T-helper 2 cell treated with Interferon-gamma antibody and Interleukin-4, amounts not matched to agents 5 μg/mL and 100 μg/mL, for 36 hours (primary cell): Measurements from ENCODE around the gene FOXN3.
"Not testable (repeated sequence)": the region's sequence is repeated elsewhere in the genome, so short reads cannot be mapped to it uniquely, and the experiment has no call there.

Experiments used
- DNase-seq: peaks from one replicate; pipeline ENCODE4 v3.0.0; 2021; ENCODE audit warnings: low spot score
- H3K27ac Mint-ChIP-seq: one replicate; pipeline ENCODE4 v1.8.0; 2021; ENCODE audit warnings: mild to moderate bottlenecking, mixed read lengths
- H3K27me3 Mint-ChIP-seq: one replicate; pipeline ENCODE4 v1.8.0; 2021; ENCODE audit warnings: low read depth, mixed read lengths
- H3K36me3 Mint-ChIP-seq: one replicate; pipeline ENCODE4 v1.8.0; 2021; ENCODE audit warnings: low read depth, mixed read lengths
- H3K4me1 Mint-ChIP-seq: one replicate; pipeline ENCODE4 v1.8.0; 2021; ENCODE audit warnings: low read depth, mixed read lengths
- H3K4me3 Mint-ChIP-seq: one replicate; pipeline ENCODE4 v1.8.0; 2022; ENCODE audit warnings: mild to moderate bottlenecking, moderate library complexity, mixed read lengths
- H3K9me3 Mint-ChIP-seq: one replicate; pipeline ENCODE4 v1.8.0; 2021; ENCODE audit warnings: mixed read lengths

Gene FOXN3

GRCh38 chr14:89158701-89159100 lies 258.3 kb downstream of the FOXN3 start:
- Mint-ChIP-seq H3K27ac (no peak overlapping the region), H3K4me1 (no peaks in the 10 kb centered on the region), H3K4me3 (no peak overlapping the region), H3K27me3 (no peaks in the 10 kb centered on the region), H3K36me3 (peaks cover 25% of the 10 kb centered on the region), H3K9me3 (no peaks in the 10 kb centered on the region)
- DNase-seq, result no peak

DNA sequence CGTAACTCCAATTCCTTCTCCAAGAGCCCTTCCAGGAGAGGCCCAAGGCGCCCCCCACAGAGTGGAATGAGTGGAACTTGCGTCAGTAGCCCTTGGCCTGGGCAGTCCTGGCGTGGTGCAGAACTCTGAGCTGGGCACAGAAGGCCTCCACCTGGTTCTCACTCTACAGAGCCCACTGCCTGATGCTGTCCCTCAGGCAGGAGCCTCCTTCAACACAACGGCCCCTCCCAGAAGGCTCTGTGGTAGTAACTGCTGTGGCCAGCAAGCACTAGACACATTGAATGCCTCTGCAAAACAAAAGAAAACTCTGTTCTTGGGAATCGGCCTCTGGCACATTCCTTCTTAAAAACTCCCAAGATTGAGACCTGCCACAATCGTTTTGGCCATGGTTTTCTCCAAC lies 258.9 kb downstream of the FOXN3 start:
- not testable (repeated sequence) for H3K27ac Mint-ChIP-seq, H3K4me3 Mint-ChIP-seq, H3K27me3 Mint-ChIP-seq, H3K9me3 Mint-ChIP-seq, DNase-seq, H3K4me1 Mint-ChIP-seq
- H3K36me3 Mint-ChIP-seq, result peaks cover 24% of the 10 kb centered on the region

DNA sequence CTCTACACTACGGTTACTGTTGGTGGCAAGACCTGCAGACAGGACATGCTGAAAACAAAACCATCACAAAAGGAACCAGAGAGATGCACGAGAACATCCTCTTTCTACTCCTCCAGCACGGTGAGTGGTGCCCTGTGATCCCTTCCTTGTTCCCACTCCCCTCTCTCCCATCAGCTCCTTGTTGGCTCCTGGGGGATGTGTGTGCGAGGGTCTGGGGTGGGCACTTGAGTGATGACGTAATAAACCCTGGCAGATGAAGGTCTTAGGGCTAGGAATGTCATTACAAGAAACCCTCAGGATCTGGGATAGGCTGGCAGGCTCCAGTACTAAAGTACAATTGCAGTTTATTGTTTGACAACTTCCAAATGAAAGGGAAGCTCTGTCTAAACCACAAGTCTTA lies 261.5 kb downstream of the FOXN3 start:
- peaks cover 13% of the 10 kb centered on the region for H3K36me3 Mint-ChIP-seq
- H3K27me3 Mint-ChIP-seq, result peaks cover 2% of the 10 kb centered on the region

DNA sequence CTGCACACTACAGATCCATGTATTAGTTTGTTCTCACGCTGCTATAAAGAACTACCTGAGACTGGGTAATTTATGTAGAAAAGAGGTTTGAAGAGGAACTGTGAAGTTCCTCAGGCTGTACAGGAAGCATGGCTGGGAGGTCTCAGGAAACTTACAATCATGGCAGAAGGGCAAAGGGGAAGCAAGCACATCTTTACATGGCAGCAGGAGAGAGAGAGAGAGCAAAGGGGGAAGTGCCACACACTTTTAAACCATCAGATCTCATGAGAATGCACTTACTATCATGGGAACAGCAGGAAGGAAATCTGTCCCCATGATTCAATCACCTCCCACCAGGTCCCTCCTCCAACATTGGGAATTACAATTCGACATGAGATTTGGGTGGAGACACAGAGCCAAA lies 265.3 kb downstream of the FOXN3 start:
- H3K4me3 Mint-ChIP-seq, H3K9me3 Mint-ChIP-seq, H3K27ac Mint-ChIP-seq, DNase-seq, H3K36me3 Mint-ChIP-seq, H3K4me1 Mint-ChIP-seq, H3K27me3 Mint-ChIP-seq: not testable (repeated sequence)

More for the DNA sequence above, 261.5 kb downstream of the FOXN3 start:
- Mint-ChIP-seq H3K4me3 (no peak overlapping the region), H3K4me1 (no peaks in the 10 kb centered on the region), H3K27ac (no peak overlapping the region), H3K9me3 (peaks cover 4% of the 10 kb centered on the region)
- no peak for DNase-seq

DNA sequence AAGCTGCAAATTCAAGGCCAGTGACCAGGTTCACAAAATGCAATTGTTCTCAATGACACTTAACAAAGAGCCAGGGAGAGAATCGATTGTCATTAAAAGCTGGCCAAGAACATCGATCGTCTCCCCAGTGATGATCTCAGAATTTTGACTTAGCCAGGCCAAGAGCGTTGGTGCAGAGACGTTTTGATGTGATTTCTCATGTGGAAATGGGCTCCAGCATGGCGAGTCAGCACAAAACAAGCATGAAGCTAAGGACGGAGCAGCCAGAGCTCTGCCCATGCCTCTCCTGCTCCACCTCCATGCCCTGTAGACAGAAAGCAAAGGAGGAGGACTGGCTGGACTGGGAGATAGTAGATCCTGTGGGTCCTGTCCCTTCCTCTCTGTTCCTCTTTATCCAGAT lies 270.8 kb downstream of the FOXN3 start:
- Mint-ChIP-seq H3K27ac (no peak overlapping the region), H3K27me3 (peaks cover 8% of the 10 kb centered on the region), H3K36me3 (no peaks in the 10 kb centered on the region), H3K4me3 (no peak overlapping the region), H3K4me1 (no peaks in the 10 kb centered on the region), H3K9me3 (no peaks in the 10 kb centered on the region)
- no peak for DNase-seq

DNA sequence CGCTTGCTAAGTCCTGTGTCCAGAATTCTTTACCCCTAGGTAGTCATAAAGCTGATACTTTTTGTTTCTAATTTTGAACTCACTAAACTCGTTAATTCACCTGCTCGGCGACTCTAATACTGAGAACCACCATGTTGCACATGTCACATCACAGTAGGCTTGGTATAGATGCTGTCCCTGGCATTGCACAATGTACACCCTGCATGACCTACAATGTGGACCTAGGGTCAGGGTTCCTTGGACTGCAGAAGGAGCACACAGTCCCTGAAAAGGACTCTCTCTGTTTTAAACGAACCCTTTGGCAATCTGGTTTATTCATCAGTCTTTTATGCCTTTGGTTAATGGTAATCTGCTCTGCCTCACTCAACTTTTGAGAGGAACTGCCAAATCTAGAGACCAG lies 272.4 kb downstream of the FOXN3 start:
- H3K27ac Mint-ChIP-seq, result no peak overlapping the region
- no peaks in the 10 kb centered on the region for H3K36me3 Mint-ChIP-seq
- H3K4me1 Mint-ChIP-seq, result no peaks in the 10 kb centered on the region
- H3K9me3 Mint-ChIP-seq, result no peaks in the 10 kb centered on the region
- DNase-seq, result no peak
- no peak overlapping the region for H3K4me3 Mint-ChIP-seq
- H3K27me3 Mint-ChIP-seq, result peaks cover 8% of the 10 kb centered on the region

GRCh38 chr14:89144066-89144465 lies 273.0 kb downstream of the FOXN3 start:
- H3K36me3 Mint-ChIP-seq, result no peaks in the 10 kb centered on the region

DNA sequence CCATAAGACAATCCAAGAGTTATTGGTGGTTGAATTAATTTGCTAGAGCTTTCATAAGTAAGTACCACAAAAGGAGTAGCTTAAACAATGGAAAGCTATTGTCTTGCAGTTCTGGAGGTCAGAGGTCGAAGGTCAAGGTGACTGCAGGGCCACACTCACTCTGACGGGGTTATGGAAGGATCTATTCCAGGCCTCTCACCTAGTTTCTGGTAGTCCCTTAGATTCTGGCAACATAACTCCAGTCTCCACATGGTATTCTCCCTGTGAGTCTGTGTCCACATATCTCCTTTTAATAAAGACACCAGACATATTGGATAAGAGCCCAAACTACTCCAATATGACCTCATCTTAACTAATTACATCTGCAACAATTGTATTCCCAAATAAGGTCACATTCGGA lies 273.4 kb downstream of the FOXN3 start:
- H3K9me3 Mint-ChIP-seq, result no peaks in the 10 kb centered on the region
- peaks cover 4% of the 10 kb centered on the region for H3K27me3 Mint-ChIP-seq
- DNase-seq, result no peak
- H3K4me1 Mint-ChIP-seq, result no peaks in the 10 kb centered on the region
- H3K4me3 Mint-ChIP-seq, result no peak overlapping the region
- H3K27ac Mint-ChIP-seq, result no peak overlapping the region
- H3K36me3 Mint-ChIP-seq, result no peaks in the 10 kb centered on the region

More at GRCh38 chr14:89144066-89144465, 273.0 kb downstream of the FOXN3 start:
- Mint-ChIP-seq H3K27ac (no peak overlapping the region), H3K4me3 (no peak overlapping the region), H3K4me1 (no peaks in the 10 kb centered on the region), H3K27me3 (peaks cover 7% of the 10 kb centered on the region), H3K9me3 (no peaks in the 10 kb centered on the region)
- no peak for DNase-seq

GRCh38 chr14:89142366-89142765 lies 274.7 kb downstream of the FOXN3 start:
- no peaks in the 10 kb centered on the region for H3K9me3 Mint-ChIP-seq

DNA sequence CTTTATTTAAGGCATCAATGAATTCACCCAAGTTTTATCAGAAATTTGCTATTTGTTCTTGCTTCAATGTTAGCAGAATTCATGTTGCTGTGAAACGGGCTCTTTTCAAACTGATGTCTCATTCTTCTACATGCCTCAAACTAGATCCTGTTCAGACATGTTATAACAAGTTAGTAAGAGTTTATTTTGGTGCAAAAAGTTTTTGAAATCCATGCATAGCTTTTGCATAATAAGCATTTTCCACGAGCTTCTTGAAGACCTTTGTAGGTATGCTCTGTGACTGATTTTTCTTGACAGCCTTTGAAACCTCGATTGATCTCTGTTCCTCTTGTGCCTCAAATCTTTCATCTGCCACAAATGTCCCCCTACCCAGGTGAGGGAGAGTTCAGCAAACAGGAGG lies 275.2 kb downstream of the FOXN3 start:
- Mint-ChIP-seq H3K27me3 (peaks cover 4% of the 10 kb centered on the region), H3K4me1 (no peaks in the 10 kb centered on the region), H3K27ac (no peak overlapping the region), H3K4me3 (no peak overlapping the region), H3K36me3 (no peaks in the 10 kb centered on the region), H3K9me3 (peaks cover 2% of the 10 kb centered on the region)
- no peak for DNase-seq

More at GRCh38 chr14:89142366-89142765, 274.7 kb downstream of the FOXN3 start:
- Mint-ChIP-seq H3K27ac (no peak overlapping the region), H3K36me3 (no peaks in the 10 kb centered on the region), H3K4me3 (no peak overlapping the region), H3K4me1 (no peaks in the 10 kb centered on the region), H3K27me3 (peaks cover 4% of the 10 kb centered on the region)
- no peak for DNase-seq

DNA sequence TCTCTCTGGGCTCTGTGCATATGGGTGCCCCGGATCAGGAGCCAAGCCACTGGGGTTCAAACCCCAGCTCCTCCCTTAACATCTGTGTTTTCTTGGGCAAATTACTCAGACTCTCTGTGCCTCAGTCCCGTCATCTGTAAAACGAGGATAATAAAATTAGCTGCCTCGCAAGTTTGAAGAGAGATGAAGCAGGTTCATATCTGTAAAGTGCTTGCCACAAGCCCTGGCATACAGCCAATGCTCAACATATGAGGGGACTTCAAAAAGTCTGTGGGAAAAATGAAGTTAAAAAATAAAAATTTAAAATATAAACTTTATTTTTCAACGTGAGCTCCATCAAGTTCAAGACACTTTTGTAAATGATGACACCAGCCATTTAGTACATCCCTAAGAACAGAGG lies 276.7 kb downstream of the FOXN3 start:
- Mint-ChIP-seq H3K4me1 (no peaks in the 10 kb centered on the region), H3K27ac (no peak overlapping the region), H3K27me3 (peaks cover 4% of the 10 kb centered on the region), H3K9me3 (peaks cover 17% of the 10 kb centered on the region), H3K36me3 (no peaks in the 10 kb centered on the region), H3K4me3 (no peak overlapping the region)
- no peak for DNase-seq

DNA sequence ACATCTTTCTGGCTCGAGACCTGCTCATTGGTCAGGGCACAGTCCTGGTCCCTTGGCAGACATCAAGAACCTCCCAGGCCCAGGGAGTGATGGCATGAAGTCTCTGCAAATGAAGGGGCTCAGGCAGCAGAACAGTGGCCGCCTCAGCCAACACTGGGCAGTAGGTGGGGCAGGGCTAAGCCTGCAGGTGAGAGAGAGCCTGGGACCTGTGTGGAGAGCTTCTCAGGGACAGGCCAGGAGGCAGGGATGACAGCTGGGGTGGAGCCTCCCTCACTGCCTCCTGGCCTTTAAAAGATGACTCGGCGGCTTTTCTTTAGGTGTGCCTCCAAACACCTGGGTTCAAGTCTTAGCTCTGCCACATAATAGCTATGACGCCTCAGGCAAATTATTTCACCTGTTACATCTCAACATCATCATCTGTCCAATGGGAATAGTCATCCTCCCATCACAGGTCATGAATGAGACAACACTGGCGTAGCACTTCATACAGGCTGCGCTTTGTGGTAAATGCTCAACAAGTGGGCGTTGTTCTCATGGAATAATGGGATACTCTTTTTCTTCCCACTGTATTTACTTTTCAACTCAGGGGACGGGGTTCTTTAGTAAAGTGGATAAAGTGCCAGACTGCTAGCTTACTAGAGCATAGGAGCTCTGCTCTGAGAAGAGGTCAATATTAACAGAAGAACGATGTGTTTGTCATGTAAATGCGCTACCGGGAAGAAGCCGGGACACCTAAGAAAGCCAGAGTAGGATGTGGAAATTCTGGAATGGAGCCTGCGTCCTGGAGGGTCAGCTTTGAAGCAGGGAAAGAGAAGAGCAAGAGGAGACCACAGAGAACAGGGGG lies 277.4 kb downstream of the FOXN3 start:
- Mint-ChIP-seq H3K9me3 (peaks cover 20% of the 10 kb centered on the region), H3K27ac (no peak overlapping the region), H3K36me3 (no peaks in the 10 kb centered on the region), H3K4me3 (no peak overlapping the region), H3K4me1 (no peaks in the 10 kb centered on the region), H3K27me3 (peaks cover under 1% of the 10 kb centered on the region)
- no peak for DNase-seq

GRCh38 chr14:89138846-89139245 lies 278.2 kb downstream of the FOXN3 start:
- Mint-ChIP-seq H3K4me3 (no peak overlapping the region), H3K27me3 (no peaks in the 10 kb centered on the region), H3K36me3 (no peaks in the 10 kb centered on the region), H3K9me3 (peaks cover 20% of the 10 kb centered on the region), H3K4me1 (no peaks in the 10 kb centered on the region), H3K27ac (no peak overlapping the region)
- no peak for DNase-seq

DNA sequence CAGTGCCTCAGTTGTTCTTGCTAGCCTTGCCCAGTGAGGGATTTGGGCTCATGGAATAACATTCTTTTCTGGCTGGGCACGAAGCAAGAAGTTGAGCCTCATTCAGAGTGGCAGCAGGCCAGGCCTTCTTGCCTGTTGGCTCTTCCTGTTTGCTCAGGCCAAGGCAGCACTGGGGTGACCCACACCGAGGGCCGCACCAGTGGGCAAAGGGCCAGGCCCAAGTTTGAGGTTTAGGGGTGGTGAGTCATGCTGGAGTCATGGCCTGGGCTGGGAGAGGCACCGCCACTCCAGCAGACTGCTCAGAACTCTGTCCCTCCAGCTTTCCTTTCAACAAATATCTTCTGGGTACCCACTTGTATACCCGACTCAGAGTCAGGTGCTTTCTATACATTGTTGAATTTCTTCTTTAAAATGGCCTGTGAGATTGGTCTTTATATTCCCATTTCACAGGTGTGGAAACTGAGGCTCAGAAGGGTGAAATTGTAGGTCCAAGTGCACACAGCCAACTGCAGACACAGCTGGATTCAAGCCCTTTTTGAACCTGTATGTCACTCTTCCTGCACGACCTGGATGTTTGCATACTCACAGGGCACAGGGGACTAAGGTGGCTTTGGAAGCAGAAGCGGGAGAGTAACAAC lies 279.4 kb downstream of the FOXN3 start:
- H3K4me1 Mint-ChIP-seq, result no peaks in the 10 kb centered on the region
- no peak overlapping the region for H3K27ac Mint-ChIP-seq
- H3K27me3 Mint-ChIP-seq, result no peaks in the 10 kb centered on the region
- DNase-seq, result no peak
- no peak overlapping the region for H3K4me3 Mint-ChIP-seq
- peaks cover 20% of the 10 kb centered on the region for H3K9me3 Mint-ChIP-seq
- no peaks in the 10 kb centered on the region for H3K36me3 Mint-ChIP-seq
